ENCODE results near the gene SSC4D. TPM values are rescaled to one million over a fixed set of nuclear protein-coding genes. Genes with fewer than 3 reads are reported as not detected.

The SSC4D gene
- total and polyA plus RNA-seq, 2 of the 8 experiments (the other 6 are each of a cell fraction or from before 2014, with no cell fraction given), result 11.8 to 27.5 TPM

- no peak for TF ChIP-seq ATF2 (IDR thresholded peaks at IDR 0.05; ENCODE audit: low read length)
- no peak for TF ChIP-seq SIN3A (conservative IDR thresholded peaks at IDR 0.05 in 1 of 2, IDR thresholded peaks at IDR 0.05 in 1 of 2; ENCODE audit: low read depth in 1 of 2, low read length in 2 of 2)
- TF ChIP-seq GTF2F1 (IDR thresholded peaks at IDR 0.05; ENCODE audit: borderline replicate concordance, low read depth, low read length), result no peak
These were observed 49.4 kb downstream of the SSC4D start (continued) for GRCh38 chr7:76359978-76360638.
